Amniotic stem cell (primary cell): ENCODE data around the gene PREX1.

Experiments
- DNase-seq: peaks from one replicate; lab custom pipeline; 2025; lab: John Stamatoyannopoulos, UW

Gene PREX1

DNA sequence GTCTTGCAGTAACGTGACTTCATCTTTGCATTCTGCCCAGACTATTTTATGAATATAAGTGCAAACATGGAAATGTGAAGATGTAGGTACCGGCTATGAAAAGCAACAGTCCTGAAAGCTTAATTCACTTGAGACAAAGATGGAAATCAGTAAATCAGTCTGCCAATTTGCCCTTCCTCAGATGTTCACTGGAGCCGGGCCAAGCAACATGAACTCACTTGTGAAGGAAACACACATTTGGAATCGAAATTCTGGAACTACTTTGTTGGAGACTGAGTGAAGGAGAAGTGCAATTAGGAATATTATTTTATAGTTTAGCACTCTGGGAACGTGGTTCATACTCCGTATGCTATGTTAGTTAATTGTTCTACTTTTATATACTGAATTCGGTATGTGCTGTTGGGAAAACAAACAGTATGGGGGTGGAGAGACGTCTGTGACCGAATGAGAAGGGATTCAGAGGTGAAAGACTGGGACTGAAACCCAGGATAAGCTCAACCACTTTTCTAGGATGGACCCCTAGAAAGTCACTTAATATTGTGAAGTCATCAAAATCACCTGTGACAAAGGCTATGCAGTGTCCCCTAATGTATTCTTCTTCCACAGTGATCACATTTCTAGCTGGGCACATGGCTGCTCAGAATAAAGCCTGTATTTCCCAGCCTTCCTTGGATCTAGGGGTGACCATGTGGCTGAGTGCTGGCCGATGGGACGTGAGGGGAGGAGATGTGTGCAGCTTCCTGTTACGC, 95.5 kb downstream of the PREX1 start:
- no peak for DNase-seq

DNA sequence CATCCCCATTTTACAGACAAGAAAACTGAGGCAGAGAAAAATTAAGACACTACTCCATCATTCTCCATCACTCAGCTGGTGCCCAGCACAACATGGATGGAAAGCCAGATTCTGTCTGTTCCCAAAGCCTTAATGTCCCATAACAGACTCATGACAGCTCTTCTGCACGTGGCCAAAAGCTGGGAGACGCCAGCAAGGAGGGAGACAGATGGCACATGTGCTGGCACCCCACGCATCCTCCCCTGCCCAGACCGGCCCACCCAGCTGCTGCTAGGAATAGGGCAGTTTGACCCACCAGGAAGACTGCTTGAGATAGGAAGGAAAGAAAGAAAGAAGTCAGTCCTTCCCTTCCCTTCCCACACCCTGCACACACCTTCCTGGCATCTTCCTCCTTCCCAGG, 96.3 kb downstream of the PREX1 start:
- no peak for DNase-seq

DNA sequence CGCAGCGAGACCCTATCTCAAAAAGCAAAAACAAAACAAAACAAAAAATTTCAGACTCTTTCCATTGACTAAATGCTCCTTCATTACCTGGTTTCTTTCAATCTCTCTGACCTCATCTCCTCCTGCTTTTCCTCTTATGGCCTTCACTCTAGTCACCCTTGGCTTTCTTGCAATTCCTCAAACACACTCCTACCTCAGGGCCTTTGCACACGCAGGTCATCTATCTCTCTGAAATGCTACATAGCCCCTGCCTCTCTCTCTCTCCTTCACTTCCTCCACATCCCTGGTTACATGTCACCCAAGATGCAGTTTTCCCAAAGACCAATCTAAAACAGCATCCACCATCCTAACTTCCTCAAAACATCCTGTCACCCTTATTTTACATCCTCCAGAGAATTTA, 96.8 kb downstream of the PREX1 start:
- DNase-seq: no peak

DNA sequence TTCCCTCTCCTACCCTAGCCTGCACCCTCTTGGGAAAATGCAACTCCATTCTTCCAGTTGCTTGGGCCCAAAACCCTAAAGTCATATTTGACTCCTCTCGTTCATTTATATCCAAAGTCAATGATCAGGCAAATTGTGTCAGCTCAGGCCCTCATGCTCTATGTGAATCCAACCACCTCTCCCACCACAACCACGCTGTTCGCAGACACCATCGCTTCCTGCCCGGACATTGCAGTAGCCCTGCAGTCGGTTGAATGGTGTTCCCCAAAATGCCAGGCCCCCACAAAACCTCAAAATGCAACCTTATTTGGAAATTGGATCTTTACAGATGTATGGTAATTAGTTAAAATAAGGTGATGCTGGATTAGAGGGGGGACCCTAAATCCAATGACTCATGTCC, 98.3 kb downstream of the PREX1 start:
- no peak for DNase-seq

DNA sequence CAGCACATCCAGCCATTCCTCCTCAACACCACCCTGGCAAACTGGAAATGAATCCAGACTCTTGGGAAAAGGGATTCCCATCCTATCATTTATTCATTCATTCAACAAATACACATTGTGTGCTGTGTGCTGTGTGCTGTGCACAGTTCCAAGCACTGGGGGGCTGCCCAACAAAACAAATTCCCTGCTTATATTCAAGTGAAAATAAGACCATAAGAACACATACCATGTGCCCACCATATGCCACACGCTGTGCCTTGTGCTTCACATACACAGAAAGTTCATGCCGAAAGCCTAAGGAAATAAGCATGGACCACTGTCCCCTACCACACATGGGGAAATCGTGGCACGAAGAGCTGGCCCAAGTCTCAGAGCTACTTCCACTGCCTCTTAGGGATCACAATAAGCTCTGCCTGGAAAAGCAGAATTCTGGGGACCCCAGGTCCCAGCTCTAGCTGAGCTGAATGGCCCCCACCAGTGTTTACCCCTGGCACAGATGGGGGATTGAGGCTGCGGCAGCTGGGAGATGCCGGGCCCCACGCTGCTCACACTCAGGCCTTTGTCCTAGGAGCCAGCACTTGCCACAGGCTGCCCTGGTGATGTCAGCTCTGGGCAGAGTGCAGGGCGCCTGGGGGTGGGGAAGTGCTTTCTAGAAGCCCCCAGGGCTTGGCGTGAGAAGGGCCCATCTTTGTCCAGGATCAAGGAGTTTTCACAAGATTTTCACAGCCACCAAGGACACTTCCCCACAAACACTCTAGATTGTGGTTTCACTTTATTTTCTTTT, 99.6 kb downstream of the PREX1 start:
- no peak for DNase-seq

DNA sequence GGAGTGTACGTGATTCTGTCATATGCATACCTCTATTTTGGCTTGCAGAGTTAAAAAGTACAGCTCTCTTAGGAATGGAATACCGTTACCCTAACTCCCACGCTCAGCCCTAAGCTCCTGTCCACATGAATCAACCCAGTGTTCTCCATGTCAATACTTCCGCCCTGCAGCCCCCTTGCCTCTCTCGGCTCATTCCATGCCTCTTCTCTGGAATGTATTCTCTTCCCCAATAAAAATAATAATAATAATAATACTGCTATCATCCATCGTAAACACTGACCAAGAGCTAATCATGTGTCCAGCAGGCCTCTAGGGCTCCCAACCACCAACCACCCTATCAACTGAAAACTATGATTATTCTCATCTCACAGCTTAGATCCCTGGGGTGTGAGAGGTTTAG, 100.6 kb downstream of the PREX1 start:
- DNase-seq: no peak

DNA sequence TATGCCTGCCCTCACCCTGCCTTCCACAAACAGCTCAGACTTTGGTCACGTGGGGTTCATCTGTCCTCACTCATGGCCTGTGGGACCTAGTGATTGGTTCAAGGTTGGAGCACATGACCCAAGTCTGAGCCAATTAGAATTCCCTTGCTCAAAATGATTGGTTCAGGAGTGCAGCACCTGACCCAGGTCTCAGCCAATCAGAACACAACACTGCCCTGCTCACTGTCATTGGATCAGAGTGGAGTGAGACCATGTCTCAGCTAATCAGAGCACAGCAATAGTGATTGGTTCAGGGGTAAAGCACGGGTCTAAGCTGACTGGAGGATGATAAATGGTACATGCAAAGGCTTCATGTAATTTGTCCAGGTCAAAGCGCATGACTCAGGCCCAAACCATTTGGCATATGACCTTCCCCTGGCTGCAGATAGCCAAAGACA, 102.2 kb downstream of the PREX1 start:
- DNase-seq: no peak

DNA sequence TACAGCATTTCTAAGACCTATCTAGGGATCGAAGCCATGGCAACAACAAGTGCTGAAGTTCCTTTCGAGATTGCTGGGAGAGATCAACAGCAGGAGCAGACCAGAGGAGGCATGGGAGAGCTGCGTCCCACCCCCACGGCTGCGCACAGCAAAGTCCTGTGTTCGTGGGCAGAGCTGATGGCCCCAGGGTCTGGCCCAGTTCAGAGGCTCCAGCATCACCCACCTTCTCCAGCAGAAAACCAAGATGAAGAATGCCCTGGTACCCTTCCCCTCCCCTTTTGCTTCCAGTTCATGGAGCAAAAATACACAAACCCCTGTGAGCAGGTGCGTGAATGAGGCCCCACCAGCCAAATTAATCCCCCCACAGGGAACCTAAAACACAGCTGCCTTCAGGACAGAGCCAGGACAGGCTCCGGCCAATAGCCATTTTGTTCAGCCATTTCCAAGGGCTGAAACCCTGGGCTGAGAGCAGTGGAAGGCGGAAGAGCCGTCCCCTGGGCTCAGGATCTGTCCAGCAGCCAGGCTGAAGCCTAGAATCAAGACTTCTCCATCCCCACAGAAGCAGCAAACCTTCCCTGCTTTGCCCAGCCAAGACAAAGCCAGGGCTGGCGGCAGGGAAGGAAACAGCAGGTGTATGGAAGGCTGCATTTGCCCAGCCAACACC, 102.8 kb downstream of the PREX1 start:
- no peak for DNase-seq

DNA sequence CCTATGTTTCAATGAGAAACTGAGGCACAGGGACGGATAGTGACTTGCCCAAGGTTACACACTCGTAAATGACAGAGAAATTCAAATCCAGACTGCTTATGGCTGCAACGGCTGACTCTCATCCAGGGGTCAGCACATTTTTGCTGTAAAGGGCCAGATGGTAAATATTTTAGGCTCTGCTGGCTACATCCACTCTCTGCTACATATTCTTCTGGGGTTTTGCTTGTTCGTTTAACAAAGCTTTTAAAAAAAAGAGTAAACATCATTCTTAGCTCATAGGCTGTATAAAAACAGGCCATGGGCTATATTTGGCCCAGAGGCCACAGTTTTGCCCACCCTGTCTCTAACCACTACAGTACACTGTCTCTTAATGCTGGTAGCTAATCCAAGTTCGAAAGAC, 103.4 kb downstream of the PREX1 start:
- no peak for DNase-seq

DNA sequence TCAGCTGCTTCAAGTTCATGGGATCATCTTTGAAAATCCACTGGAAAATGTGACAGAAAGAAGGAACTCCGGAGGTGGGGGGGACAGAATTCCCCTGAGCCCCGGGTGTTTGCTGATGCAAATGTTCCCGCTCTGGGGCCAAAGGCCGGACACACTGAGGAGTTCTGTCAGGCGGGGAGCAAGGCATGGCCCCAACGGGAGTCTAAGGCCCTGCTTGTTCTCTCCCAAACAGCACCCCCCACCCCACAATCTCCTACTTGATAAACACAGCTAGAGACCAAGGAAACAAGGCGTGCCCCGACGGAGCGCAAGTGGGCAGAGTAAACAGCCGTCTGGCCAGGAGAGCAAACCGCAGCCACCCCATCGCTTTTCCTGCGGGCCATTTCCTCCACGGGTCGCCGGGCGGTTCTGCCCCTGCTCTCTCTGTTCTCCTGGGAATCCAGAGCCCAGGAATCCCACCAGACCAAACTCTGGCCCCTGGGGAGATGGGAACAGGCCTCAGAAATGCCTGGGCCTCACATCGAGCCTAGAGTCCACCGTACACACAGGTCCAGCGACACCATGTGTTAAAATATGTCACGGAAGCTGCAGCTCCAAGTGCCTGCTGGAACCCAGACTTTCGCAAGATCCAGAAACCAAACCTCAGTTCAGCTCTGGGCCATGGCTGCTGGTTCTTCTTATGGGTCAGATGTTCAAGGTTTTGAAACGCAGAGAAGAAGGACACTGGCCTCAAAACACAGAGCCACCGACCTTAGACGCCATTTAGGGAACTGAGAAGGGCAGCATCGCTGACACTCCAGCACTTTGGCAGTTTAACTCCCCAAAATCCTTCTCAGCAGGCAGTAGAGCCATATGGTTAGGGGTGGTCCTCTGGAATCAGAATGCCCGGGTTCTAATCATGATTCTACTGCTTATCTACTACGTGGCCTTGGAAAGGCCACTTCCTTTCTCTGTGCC, 104.2 kb downstream of the PREX1 start:
- DNase-seq: no peak

DNA sequence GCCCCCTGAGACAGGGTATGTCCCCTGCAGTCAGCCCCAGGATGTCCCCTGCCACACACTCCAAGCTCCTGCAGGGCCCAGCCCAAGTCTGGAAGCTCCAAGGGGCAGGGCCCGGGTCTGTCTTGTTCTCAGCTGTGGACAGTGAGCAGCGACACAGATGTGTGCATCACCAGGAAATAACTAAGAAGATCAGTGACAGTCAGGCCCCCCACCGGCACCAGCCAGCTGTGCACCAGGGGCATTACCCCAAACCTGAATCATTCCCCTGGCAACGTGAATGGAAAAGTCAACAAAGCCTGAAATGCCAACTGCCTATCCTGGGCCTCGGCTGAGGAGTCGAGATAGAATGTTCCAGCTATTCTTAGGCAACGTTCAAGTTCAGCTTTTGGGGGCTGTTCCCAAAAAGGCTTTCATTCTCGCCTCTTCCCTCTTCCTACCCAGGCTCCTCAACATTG, 105.0 kb downstream of the PREX1 start:
- peak; percentile 38 for DNase-seq

DNA sequence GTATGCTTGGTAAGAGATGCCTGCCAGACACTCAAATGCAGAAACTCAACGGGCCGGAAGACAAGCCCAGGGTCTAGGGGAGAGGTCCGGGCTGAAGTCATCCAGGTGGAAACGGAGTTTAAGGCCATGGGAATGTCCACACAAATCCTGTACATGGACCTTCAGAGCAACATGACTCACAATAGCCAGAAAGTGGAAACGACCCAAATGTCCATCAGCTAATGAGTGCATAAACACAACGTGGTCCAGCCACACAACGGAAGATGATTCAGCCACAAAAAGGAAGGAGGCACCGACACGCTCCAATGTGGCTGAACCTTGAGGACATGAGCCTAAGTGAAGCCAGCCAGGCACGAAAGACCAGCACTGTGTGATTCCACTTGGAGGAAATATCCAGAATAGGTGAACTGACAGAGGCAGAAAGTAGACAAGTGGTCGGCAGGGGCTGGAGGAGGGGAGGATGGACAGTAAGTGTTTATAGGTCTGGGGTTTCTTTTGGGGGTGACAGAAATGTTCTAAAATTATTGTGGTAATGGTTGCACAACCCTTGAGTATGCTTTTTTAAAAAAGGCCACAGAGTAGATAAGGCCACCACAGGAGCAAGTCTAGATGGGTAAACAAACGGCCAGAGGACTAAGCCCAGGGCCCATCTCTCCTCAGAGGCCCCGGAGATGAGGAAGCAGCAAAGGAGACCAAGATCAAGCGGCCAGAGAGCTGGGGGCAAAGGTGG, 105.6 kb downstream of the PREX1 start:
- DNase-seq: no peak

DNA sequence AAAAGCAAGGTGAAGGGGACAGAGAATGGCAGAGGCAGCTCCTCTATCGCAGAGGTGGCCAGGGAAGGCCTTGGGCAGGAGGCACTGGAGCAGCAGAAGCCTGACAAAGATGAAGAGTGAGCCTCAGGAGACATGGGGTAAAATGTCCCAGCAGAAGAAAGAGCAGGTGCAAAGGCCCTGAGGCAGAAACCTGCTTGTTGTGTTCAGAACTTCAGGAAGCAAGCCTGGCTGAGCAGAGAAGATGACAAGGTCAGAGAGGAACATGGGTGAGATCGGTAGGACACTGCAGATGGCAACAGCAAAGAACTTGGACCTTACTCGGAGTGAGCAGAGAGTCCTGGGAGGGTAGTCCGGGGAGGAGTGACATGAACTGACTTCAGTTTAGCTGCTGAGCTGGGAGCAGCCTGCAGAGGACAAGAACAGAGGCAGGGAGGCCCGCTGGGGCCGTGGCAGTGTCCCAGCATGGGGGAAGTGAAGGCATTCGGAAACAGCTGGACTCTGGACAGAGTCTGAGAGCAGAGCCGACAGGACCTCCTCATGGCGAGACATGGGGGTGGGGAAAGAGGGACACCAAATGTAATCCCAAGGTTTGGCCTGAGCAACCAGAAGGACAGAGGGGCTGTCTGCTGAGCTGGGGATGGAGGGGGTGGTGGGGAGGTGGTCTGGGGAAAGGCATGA, 106.3 kb downstream of the PREX1 start:
- no peak for DNase-seq

DNA sequence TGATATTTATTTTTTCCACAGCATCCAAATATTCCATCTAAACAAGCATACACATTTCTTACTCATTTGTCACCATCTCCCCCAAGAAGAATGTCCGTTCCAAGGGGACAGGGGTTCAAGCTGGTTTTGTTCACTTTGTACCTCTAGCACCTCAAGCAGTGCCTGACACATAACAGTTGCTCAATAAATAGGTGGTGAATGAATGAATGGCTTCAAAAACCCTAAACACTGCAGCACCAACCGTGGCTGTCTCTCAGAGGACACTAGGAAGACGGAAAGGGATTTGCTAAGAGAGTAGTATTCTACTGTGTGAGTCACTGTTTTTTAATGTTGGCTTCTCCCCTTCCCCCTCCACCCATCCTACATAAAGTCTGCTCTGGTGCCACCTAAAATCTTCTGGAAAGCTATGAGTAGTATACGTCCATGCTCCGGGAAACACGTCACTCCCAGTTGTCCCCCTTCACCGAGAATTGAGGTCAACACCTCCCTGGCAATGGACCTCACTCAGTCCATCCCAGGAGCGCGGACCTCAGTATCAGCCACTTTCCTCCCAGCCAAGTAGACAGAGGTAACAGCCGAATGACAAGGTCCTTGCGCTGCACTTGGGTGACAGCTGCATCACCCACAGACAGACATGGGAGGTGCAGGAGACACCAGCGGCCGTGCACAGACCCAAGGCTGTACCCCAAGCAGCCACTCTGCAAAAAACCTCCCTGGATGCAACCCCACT, 107.4 kb downstream of the PREX1 start:
- no peak for DNase-seq

DNA sequence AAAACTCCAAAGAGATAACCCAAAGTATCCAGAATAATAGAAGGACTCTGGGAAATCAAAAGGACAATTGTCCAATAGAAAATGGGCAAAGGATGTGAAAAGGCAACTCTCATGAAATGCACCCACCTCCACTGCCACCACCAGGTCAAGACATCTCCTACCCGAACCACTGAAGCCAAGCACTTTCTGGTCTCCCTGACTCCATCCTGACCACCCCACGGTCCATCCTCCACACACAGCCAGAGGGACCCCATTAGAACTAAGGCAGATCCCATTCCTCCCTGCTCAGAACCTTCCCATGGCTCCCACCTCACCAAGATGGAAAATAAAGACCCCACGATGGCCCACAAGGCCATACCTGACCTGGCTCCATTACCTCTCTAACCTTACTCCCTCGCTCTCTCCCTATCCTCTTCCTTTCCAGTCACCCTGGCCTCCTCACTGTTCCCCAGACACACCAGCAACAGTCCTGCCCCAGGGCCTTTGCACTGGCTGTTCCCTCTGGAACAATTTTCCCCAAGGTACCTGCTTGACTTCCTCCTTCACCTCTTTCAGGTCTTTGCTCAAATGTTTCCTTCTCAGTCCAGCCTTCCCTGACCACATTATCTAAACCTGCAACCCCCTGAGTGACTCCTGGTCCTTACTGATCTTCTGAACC, 108.1 kb downstream of the PREX1 start:
- DNase-seq: no peak

DNA sequence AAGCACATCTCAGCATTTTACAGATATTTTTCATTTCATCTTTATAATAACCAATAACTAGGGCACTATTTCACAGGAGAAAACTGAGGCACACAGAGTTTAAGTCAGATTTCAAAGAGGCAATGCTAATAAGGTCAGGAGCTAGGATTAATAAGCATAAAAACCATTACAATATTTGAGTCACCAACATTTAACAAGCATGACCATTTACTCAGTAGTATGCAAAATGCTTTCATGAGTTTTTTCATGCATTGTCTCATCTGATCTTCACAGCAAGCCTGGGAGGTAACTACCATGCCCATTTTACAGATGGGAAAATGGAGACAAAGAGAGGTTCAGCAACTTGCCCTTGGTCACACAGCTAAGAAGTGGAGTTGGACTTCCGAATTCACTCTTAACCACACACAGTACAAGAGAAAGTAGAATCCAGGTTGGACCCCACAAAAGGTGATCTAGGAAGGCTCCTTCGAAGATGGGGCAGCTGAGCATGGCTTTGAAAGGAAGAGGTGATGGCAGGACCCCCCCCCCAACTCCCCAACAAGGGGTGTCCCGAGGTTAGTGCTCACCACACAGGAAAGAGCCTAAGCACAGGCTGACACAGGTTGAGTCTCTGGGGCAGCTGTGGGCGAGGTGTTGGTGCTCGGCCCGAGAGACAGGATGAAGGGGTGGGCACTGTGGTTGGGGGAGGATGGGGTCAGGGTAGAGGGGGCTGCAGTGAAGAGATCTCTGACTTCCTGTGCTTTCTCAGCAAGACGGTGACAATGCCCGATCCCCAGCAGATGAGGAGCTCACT, 108.8 kb downstream of the PREX1 start:
- no peak for DNase-seq

DNA sequence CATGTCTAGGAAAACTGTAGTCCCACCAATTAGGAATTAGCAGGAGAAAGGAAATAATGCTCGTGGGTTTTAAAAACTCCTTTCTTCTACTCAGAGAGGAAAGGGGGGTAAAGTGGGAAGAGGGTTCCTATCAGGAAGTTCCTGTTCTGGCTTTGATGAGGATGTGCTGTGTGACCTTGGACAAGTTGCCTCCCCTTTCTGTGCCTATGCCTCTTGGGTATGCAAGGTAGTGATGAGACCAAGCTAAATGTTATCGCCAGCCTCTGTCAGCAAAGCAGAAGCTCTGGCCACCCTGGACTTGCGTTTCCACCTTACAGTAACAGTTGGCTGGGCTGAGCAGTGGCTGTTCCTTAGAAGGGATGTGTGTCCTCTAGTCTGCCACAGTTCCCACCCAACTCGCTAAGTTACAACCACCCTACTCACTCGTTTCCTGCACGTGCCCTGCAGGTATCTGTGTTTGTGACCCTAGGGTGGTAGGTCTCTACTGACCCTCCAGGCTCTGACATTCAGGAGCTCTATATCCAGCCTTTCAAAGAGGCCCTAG, 110.0 kb downstream of the PREX1 start:
- DNase-seq: no peak

DNA sequence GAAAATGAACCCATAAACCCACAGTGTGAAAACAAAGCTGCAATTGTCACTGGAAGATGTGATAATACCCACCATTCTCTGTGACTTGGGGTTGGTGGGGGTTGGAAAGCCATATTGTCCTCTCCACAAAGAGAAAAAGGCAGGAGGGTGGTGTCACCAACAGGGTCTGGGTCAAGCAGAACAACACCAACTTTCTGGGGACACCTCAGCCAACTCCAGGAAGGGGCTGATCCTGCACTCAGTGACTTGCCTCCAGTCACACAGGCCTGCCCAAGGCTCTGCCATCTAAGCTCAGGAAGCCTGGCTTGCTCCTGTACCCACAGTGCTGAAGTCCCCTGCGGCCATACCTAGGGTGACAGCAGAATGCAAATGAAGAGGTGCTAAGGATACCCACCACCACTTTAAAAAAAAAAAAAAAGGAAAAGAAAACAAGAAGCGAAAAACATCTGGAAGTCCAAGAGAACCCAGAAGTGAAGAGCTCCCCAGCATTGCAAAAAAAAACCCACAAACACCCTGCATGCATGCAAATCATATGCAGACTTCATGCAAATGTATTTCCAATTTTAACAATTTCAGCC, 110.6 kb downstream of the PREX1 start:
- DNase-seq: no peak
